Pulmonary artery endothelial cell (primary cell): ENCODE results near the gene USH2A. TPM values are rescaled to one million over a fixed set of nuclear protein-coding genes. Genes with fewer than 3 reads are reported as not detected.

Experiments used
- DNase-seq: peaks from one replicate; pipeline ENCODE4 v3.0.0-alpha.2; 2011; ENCODE audit warnings: low read depth, low spot score
- total RNA-seq: library from RNA; depleted of rRNA; stranded (reverse); fragments of >200 nt; gene quantifications from 2 replicates; pipeline ENCODE4 v1.2.3, GENCODE V29; 2014

Gene USH2A
- total RNA-seq, 1 donor from 2014 or later = not detected

- no peak for DNase-seq
Observed at GRCh38 chr1:216140730-216141524, 282.3 kb downstream of the USH2A start.

GRCh38 chr1:216124192-216124781 lies 299.0 kb downstream of the USH2A start:
- DNase-seq = no peak

DNA sequence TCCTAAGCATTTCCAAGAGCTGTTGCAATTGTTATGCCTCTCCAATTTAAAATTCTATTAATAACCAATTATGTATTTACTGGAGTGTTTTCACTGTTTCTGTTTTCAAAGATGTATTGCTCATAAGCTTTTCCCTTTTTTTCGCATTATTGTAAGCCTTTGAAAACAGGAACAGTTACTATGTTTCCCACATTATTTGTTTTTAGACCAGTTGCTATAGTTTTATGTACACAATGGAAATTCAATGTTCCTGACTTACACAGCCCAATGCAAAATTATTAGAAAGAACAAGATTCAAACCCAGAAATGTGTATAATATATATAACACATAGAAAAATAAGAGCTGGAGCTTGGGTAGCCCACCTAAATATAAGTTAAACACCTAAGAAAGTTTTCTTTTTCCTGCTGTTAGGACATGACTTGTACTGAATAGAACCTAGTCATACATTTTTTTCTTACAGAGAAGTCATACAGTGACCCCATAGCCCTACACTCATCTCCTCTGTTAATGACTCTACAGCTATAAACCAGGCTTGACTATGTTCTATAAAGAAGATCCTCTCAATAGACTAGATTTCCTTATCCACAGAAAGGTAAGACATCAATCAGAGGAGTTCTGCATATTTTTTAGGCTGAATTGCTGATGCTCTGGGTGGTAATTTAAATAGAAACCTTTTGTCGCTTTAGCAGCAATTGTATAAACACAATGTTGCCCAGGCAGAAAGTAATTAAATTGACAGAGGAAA lies 299.6 kb downstream of the USH2A start:
- no peak for DNase-seq

DNA sequence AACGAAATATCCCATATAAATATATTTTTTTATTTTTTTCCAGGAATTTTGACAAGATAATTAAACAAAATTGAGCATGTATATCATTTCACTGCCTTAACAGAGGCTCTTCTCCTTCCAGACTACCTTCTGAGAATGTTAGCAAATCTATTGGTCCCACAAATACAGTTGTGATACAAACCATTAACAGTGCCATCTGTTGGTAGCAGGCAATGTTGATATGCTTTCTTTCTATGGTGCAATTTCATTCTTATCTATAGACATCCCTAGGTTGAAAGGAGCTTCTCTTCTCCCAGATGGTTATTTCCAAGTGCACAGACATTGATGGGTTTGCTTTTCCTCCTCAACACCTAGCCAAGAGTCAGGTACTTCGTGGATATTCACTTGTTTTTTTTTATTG lies 303.6 kb downstream of the USH2A start:
- no peak for DNase-seq

DNA sequence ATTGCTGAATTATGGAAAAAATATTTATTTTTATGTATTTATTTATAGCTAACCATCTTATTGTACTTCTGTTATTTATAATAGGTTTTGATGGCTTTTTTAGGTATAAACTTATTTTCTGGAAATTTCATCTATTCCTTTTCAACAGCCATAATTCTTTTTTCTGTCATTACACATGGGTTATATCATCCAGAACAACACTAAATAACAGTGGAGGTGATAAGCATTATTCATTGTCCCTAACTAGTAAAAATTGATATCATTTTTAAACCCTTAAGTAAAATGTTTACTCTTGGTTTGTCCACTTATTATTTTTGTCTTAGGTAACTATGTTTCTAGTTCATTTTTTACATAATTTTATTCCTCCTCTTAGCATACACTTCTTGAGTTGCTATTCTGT lies 309.1 kb downstream of the USH2A start:
- DNase-seq = no peak

- DNase-seq = no peak
Observed at GRCh38 chr1:216113181-216113580, 310.1 kb downstream of the USH2A start.

- DNase-seq = no peak
Observed at GRCh38 chr1:216111842-216112241, 311.4 kb downstream of the USH2A start.

- no peak for DNase-seq
Observed at GRCh38 chr1:216095400-216095799, 327.8 kb downstream of the USH2A start.

DNA sequence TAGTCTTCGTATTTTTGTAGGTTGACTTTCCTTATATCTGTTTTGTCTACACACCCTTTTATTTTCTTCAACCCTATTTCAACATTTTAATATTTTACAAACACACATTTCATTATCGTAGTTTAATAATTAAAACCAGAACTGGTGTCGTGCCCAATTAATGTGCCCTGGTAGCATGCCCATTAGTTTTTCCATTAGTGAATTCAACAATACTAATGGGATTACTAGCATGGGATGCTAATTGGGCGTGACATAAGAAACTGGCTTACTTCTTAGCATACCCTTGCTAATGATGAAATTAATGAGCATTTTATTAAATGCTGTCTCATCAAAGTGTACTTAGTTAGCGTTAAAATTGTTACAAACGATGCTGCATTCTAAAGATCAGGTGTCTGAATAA lies 332.7 kb downstream of the USH2A start:
- DNase-seq = no peak

DNA sequence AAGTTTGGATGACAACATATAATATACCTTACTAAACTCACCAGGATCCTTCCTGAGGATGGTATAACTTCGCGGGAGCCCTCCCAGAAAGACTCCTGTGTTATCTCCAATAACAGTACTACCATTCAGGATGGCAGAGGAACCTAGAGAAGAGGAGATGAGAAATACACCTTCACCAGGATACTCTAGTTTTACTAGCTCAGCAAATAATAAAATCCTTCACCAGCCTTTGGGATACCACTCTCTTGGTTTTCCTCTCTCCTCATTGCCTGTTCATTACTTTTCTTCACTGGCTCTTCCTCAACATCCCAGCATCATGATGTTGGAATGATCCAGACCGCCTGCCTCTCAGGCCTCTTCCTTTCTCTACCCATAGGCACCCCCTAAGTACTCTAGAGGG lies 336.6 kb downstream of the USH2A start:
- DNase-seq = no peak

GRCh38 chr1:216081445-216081844 lies 341.8 kb downstream of the USH2A start:
- no peak for DNase-seq

GRCh38 chr1:216076751-216077150 lies 346.5 kb downstream of the USH2A start:
- no peak for DNase-seq

GRCh38 chr1:216075339-216075738 lies 347.9 kb downstream of the USH2A start:
- DNase-seq = no peak

- DNase-seq = no peak
Observed at GRCh38 chr1:216073793-216074595, 349.3 kb downstream of the USH2A start.

GRCh38 chr1:216071262-216071661 lies 352.0 kb downstream of the USH2A start:
- DNase-seq = no peak

DNA sequence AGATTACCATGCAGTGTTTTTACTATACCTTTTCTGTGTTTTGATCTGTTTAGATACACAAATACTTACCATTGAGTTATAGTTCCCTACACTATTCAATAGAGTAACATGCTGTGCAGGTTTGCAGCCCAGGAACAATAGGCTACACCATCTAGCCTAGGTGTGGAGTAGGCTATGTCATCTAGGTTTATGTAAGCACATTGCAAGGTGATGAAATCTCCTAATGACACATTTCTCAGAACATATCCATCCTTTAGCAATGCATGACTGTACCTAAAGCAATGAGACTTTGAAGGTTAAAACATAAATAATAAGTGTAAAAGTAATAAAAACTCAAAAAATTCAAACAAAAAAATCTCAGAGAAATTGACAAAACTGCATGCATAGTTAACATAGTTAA lies 358.6 kb downstream of the USH2A start:
- DNase-seq = no peak

GRCh38 chr1:216057947-216058346 lies 365.3 kb downstream of the USH2A start:
- DNase-seq = no peak

GRCh38 chr1:216057063-216057462 lies 366.2 kb downstream of the USH2A start:
- DNase-seq = no peak

DNA sequence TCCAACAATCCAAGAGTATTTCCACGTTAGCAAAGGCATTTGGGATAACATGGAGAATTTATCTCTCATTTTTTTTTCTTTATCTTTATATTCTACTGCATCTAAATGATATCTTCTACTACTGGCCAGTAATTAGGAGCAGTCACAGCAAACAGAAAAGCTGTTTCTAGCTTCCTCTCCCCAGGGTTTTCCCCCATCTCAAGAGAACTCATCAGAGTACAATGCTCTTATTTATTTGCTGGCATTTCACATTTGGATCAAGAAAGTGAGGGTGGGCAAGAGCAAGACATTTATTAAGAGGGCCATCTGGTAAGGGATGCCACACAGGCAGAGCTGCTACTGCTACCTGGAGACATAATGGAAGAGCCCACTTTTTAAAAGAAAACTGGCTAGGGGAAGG lies 368.2 kb downstream of the USH2A start:
- no peak for DNase-seq

DNA sequence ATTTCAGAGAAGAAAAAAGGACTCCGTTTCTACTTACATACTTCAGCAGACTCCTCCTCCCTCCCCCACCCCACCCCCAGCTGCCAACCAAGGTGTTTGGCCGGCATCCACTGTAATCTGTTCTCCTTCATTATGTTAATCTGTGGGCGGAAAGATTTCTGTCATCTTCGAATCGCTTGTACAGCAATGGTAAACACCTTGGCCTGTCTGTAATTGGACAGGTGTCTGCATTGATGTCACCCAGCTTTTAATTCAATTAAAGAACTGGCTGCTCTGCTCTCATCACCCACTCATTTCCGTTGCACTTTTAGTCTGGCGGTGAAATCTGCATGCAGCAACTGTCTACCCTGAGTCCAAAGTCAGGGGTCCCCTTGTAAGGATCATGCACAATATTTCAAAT lies 368.6 kb downstream of the USH2A start:
- no peak for DNase-seq

GRCh38 chr1:216051071-216051470 lies 372.2 kb downstream of the USH2A start:
- DNase-seq = no peak
